DOHH2 (cell line): ENCODE data around the gene SRBD1.

Experiments used
- CTCF ChIP-seq: fragments of 200-600 bp; sonication (generic); IDR thresholded peaks from one replicate; pipeline ENCODE4 v1.5.1; 2014; ENCODE audit warnings: antibody characterized with exemption, mild to moderate bottlenecking, low read depth, low read length; ENCODE audit not compliant: poor library complexity, severe bottlenecking
- EZH2phosphoT487 ChIP-seq: fragments of 200-600 bp; sonication (generic); IDR thresholded peaks from 2 replicates; pipeline ENCODE4 v1.6.1; 2017; ENCODE audit warnings: borderline replicate concordance, mild to moderate bottlenecking, antibody characterized with exemption, low read length, moderate library complexity, mixed read lengths

- TF ChIP-seq CTCF = no peak
- no peak for TF ChIP-seq EZH2phosphoT487
Measured at GRCh38 chr2:45643095-45643494, 32.0 kb upstream of the SRBD1 start.
